HepG2 (cell line): ENCODE results near the gene DGCR6. TPM values are rescaled to one million over a fixed set of nuclear protein-coding genes. Genes with fewer than 3 reads are reported as not detected.

Experiments
- ATAC-seq: fragments of 200-7000 bp; cut with Tn5 transposase; 3 replicates; pipeline ENCODE4 v1.9.1; 2020; ENCODE audit warnings: mild to moderate bottlenecking, moderate library complexity
- BruUV-seq: library from RNA; stranded (reverse); fragments of 400-500 nt; replicated peaks from 2 replicates; lab custom pipeline; 2021; lab: Mats Ljungman, UMichigan
- CTCF ChIA-PET: fragments of 300-600 bp; formaldehyde crosslinking; extraction: SDS; loops from one replicate; lab custom pipeline; 2021; ENCODE audit warnings: low total read pairs, inconsistent platforms, low intra/inter-chr PET ratio; lab: Yijun Ruan, JAX
- POLR2A ChIA-PET: fragments of 350-600 bp; sonication (Branson Sonifier 250); formaldehyde crosslinking; loops from one replicate; lab custom pipeline; 2020; ENCODE audit warnings: antibody characterized with exemption, inconsistent platforms; lab: Yijun Ruan, JAX
- DNase-seq: peaks from one replicate; pipeline ENCODE4 v3.0.0-alpha.2; 2015; ENCODE audit warnings: low spot score
- FAIRE-seq: peaks from 3 replicates; lab custom pipeline; 2011; peaks lifted over from hg19 to GRCh38; lab: Jason Lieb, UNC
- H2AFZ ChIP-seq: one replicate; pipeline ENCODE4 v1.6.1; 2011; ENCODE audit warnings: low read length, inconsistent platforms
- H3K27ac ChIP-seq: fragments of 300-600 bp; 3 replicates; pipeline ENCODE4 v1.8.0; 2011; ENCODE audit warnings: mixed run types, mild to moderate bottlenecking, mixed read lengths, low read length, inconsistent platforms; ENCODE audit not compliant: insufficient read depth; ENCODE audit errors: extremely low read length
- H3K27me3 ChIP-seq, 2 experiments: fragments of 200-600 bp in 1 of 2; 2 replicates in 1 of 2; 3 replicates in 1 of 2; pipeline versions ENCODE4 v1.6.0 to v1.8.0; 2011; ENCODE audit warnings: low read length in 2 of 2, mild to moderate bottlenecking in 2 of 2, moderate library complexity in 2 of 2, inconsistent platforms in 1 of 2; ENCODE audit not compliant: insufficient read depth in 2 of 2, control insufficient read depth in 1 of 2
- H3K36me3 ChIP-seq, 2 experiments: fragments of 200-600 bp in 1 of 2; replicated peaks in 1 of 2; 2 replicates in 1 of 2; 3 replicates in 1 of 2; pipeline versions ENCODE4 v1.5.1 to v1.8.0; 2011; ENCODE audit warnings: low read length in 2 of 2, inconsistent platforms in 1 of 2; ENCODE audit not compliant: insufficient read depth in 2 of 2, control insufficient read depth in 1 of 2
- H3K4me1 ChIP-seq: 2 replicates; pipeline ENCODE4 v1.5.1; 2012; ENCODE audit warnings: low read length, inconsistent platforms; ENCODE audit not compliant: insufficient read depth
- H3K4me2 ChIP-seq: 2 replicates; pipeline ENCODE4 v1.6.0; 2011; ENCODE audit warnings: low read depth, low read length, inconsistent platforms
- H3K4me3 ChIP-seq, 3 experiments: fragments of 200-600 bp in 1 of 3; sonication (generic), shearing (Covaris generic) in 1 of 3; replicated peaks in 1 of 3; 2 replicates each; pipeline ENCODE4 v1.5.1; 2011 to 2016; ENCODE audit warnings: low read length in 3 of 3, inconsistent platforms in 2 of 3, low read depth in 2 of 3, mild to moderate bottlenecking in 2 of 3, control low read depth in 1 of 3, mixed read lengths in 1 of 3; ENCODE audit not compliant: insufficient read depth in 1 of 3
- H3K79me2 ChIP-seq: one replicate; pipeline ENCODE4 v1.6.1; 2011; ENCODE audit warnings: low read length, inconsistent platforms; ENCODE audit not compliant: insufficient read depth
- H3K9ac ChIP-seq: 2 replicates; pipeline ENCODE4 v1.6.0; 2011; ENCODE audit warnings: mild to moderate bottlenecking, low read depth, low read length, inconsistent platforms; ENCODE audit not compliant: insufficient read depth
- H3K9me3 ChIP-seq: 2 replicates; pipeline ENCODE4 v1.5.1; 2012; ENCODE audit warnings: mild to moderate bottlenecking, low read length
- H4K20me1 ChIP-seq: 2 replicates; pipeline ENCODE4 v1.6.0; 2011; ENCODE audit warnings: inconsistent platforms, mild to moderate bottlenecking, low read length, moderate library complexity; ENCODE audit not compliant: insufficient read depth
- ASH2L ChIP-seq: fragments of 300-600, 200-600 bp; sonication (generic); IDR thresholded peaks from 2 replicates; pipeline ENCODE4 v1.7.0; 2017; ENCODE audit warnings: low read depth, mild to moderate bottlenecking, moderate library complexity, mixed read lengths, low read length; ENCODE audit not compliant: insufficient read length
- CHD2 ChIP-seq: IDR thresholded peaks from 2 replicates; pipeline ENCODE4 v1.6.1; 2011; ENCODE audit warnings: low read depth, low read length, improper control_type of control experiment
- GTF2F1 ChIP-seq: fragments of 150-350 bp; IDR thresholded peaks from 2 replicates; pipeline ENCODE4 v1.6.1; 2014; ENCODE audit warnings: low read length
- KLF12 ChIP-seq: sonication (generic); formaldehyde crosslinking; IDR thresholded peaks from 2 replicates; pipeline ENCODE4 v1.4.0; 2020; ENCODE audit warnings: missing genetic modification reagents, borderline replicate concordance
- NKX3-1 ChIP-seq: sonication (generic); formaldehyde crosslinking; IDR thresholded peaks from 2 replicates; pipeline ENCODE4 v1.5.0; 2020; ENCODE audit warnings: missing genetic modification reagents
- NONO ChIP-seq, 2 experiments: fragments of 450-650 bp in 1 of 2; sonication (generic) in 1 of 2; formaldehyde crosslinking in 1 of 2; IDR thresholded peaks in 1 of 2; conservative IDR thresholded peaks in 1 of 2; 2 replicates each; pipeline versions ENCODE4 v1.6.1 to v1.8.0; 2017 to 2022; ENCODE audit warnings: mild to moderate bottlenecking in 1 of 2, missing genetic modification reagents in 1 of 2, moderate library complexity in 1 of 2
- PLSCR1 ChIP-seq: sonication (generic); formaldehyde crosslinking; IDR thresholded peaks from 2 replicates; pipeline ENCODE4 v1.5.0; 2020; ENCODE audit warnings: missing genetic modification reagents, mild to moderate bottlenecking, borderline replicate concordance
- TCF12 ChIP-seq, 2 experiments: fragments of 450-650 bp in 1 of 2; sonication (generic) in 1 of 2; formaldehyde crosslinking in 1 of 2; IDR thresholded peaks; 2 replicates each; pipeline versions ENCODE4 v1.6.1 to v1.8.0; 2017 to 2022; ENCODE audit warnings: antibody characterized with exemption in 1 of 2, mild to moderate bottlenecking in 1 of 2, missing genetic modification reagents in 1 of 2, moderate library complexity in 1 of 2
- ZBTB7B ChIP-seq: sonication (generic); formaldehyde crosslinking; IDR thresholded peaks from 2 replicates; pipeline ENCODE4 v1.4.0; 2020; ENCODE audit warnings: missing genetic modification reagents
- ZIK1 ChIP-seq: sonication (generic); formaldehyde crosslinking; IDR thresholded peaks from 2 replicates; pipeline ENCODE4 v1.5.0; 2020; ENCODE audit warnings: mild to moderate bottlenecking, low read depth, missing genetic modification reagents, borderline replicate concordance
- ZNF234 ChIP-seq: sonication (generic); formaldehyde crosslinking; conservative IDR thresholded peaks from 2 replicates; pipeline ENCODE4 v1.5.1; 2020; ENCODE audit warnings: mild to moderate bottlenecking, missing genetic modification reagents
- ZNF674 ChIP-seq: sonication (generic); formaldehyde crosslinking; IDR thresholded peaks from 2 replicates; pipeline ENCODE4 v1.5.0; 2020; ENCODE audit warnings: low read depth, mild to moderate bottlenecking, missing genetic modification reagents
- WGBS: methylation state at CpG from one replicate; pipeline ENCODE4 v1.1.6; 2017; ENCODE audit warnings: low lambda C conversion rate; 5-methylcytosine and 5-hydroxymethylcytosine counted together
- in situ Hi-C: cut with HindIII; loops from 2 replicates; pipeline ENCODE4 v1.10.0; 2017; ENCODE audit warnings: low pct_unique_long_range_greater_than_20kb; ENCODE audit not compliant: extremely low pct_ligation_motif_present
- intact Hi-C: fragments of 100-400 bp; cut with micrococcal nuclease; formaldehyde crosslinking; loops from one replicate; pipeline ENCODE4 v1.10.0; 2022; ENCODE audit not compliant: unreplicated experiment
- polyA plus RNA-seq, 8 experiments: library from polyadenylated mRNA; depleted of rRNA in 3 of 8; stranded (reverse) in 7 of 8; unstranded in 1 of 8; fragments of >200 nt; fragmentation: Illumina TruSeq in 4 of 8; extraction: Trizol in 4 of 8; gene quantifications; 2 replicates each; pipeline versions ENCODE4 v1.2.1 to v1.2.3, GENCODE V29; 2011 to 2016; ENCODE audit warnings: low read depth in 4 of 8, missing spikeins in 1 of 8, mixed read lengths in 1 of 8; ENCODE audit not compliant: insufficient read depth in 1 of 8
- total RNA-seq, 5 experiments: library from RNA; depleted of rRNA; stranded (reverse); fragments of >200 nt; fragmentation: Illumina TruSeq; extraction: Trizol; gene quantifications; 2 replicates each; pipeline ENCODE4 v1.2.3, GENCODE V29; 2016; ENCODE audit warnings: low read depth in 1 of 5
- TF ChIP-seq, protein P1 (sequence below): sonication (generic); formaldehyde crosslinking; IDR thresholded peaks from 2 replicates; pipeline ENCODE4 v1.5.1; 2020; ENCODE audit warnings: mild to moderate bottlenecking, missing genetic modification reagents, borderline replicate concordance
- TF ChIP-seq, protein P2 (sequence below): sonication (generic); formaldehyde crosslinking; IDR thresholded peaks from 2 replicates; pipeline ENCODE4 v1.5.1; 2020; ENCODE audit warnings: missing genetic modification reagents, mild to moderate bottlenecking, borderline replicate concordance

DGCR6 gene
- total and polyA plus RNA-seq, 2 of the 13 experiments (the other 11 are each of a cell fraction or from before 2014, with no cell fraction given): 0.07 TPM; not detected in 1

- TF ChIP-seq, protein P1, sequence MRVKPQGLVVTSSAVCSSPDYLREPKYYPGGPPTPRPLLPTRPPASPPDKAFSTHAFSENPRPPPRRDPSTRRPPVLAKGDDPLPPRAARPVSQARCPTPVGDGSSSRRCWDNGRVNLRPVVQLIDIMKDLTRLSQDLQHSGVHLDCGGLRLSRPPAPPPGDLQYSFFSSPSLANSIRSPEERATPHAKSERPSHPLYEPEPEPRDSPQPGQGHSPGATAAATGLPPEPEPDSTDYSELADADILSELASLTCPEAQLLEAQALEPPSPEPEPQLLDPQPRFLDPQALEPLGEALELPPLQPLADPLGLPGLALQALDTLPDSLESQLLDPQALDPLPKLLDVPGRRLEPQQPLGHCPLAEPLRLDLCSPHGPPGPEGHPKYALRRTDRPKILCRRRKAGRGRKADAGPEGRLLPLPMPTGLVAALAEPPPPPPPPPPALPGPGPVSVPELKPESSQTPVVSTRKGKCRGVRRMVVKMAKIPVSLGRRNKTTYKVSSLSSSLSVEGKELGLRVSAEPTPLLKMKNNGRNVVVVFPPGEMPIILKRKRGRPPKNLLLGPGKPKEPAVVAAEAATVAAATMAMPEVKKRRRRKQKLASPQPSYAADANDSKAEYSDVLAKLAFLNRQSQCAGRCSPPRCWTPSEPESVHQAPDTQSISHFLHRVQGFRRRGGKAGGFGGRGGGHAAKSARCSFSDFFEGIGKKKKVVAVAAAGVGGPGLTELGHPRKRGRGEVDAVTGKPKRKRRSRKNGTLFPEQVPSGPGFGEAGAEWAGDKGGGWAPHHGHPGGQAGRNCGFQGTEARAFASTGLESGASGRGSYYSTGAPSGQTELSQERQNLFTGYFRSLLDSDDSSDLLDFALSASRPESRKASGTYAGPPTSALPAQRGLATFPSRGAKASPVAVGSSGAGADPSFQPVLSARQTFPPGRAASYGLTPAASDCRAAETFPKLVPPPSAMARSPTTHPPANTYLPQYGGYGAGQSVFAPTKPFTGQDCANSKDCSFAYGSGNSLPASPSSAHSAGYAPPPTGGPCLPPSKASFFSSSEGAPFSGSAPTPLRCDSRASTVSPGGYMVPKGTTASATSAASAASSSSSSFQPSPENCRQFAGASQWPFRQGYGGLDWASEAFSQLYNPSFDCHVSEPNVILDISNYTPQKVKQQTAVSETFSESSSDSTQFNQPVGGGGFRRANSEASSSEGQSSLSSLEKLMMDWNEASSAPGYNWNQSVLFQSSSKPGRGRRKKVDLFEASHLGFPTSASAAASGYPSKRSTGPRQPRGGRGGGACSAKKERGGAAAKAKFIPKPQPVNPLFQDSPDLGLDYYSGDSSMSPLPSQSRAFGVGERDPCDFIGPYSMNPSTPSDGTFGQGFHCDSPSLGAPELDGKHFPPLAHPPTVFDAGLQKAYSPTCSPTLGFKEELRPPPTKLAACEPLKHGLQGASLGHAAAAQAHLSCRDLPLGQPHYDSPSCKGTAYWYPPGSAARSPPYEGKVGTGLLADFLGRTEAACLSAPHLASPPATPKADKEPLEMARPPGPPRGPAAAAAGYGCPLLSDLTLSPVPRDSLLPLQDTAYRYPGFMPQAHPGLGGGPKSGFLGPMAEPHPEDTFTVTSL (CRISPR knock-in tag): no peak
- TF ChIP-seq KLF12: no peak
Observed at GRCh38 chr22:18931905-18932652, 26.0 kb downstream of the DGCR6 start (continued).

DNA sequence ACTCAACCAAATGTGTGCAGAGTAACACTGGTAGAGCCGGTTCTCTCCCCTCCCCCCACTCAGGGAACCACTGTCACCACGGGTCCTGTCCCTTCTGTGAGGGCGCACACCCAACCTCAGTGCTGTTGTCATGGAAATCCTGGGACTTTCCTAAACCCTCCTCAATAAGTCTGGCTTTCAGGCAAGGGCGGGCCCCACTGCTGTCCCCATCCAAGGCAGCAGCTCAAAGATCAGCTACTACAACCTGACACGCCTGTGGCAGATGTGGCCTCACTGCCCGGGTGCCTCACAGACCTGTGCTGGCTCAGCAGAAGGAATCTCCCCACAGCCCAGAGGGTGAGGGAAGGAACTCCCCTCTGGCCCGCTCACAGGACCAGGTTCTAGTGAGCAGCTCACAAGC is 27.8 kb downstream of the DGCR6 start:
- no CpG with 5 or more reads among the region's 7 CpGs for WGBS
- no peak for FAIRE-seq
- BruUV-seq: no TSS peak
- no peak overlapping the region for H3K9ac ChIP-seq
- H3K9me3 ChIP-seq: no peaks in the 10 kb centered on the region
- in situ Hi-C loops (no loop called here), intact Hi-C loops (no loop called here)
- H3K4me3 ChIP-seq: no peak overlapping the region
- no peaks in the 10 kb centered on the region for H3K4me1 ChIP-seq
- H4K20me1 ChIP-seq: no peaks in the 10 kb centered on the region
- no peak for DNase-seq
- no peak overlapping the region for H2AFZ ChIP-seq
- H3K27me3 ChIP-seq: no peaks in the 10 kb centered on the region
- no peaks in the 10 kb centered on the region for H3K36me3 ChIP-seq
- ChIA-PET CTCF (no interaction called here), POLR2A (no interaction called here)
- no peaks in the 10 kb centered on the region for H3K79me2 ChIP-seq
- H3K27ac ChIP-seq: no peak overlapping the region
- H3K4me2 ChIP-seq: no peak overlapping the region
- ATAC-seq: peak; percentile 36; the same call in 2 of the 3 replicates
- TF ChIP-seq GTF2F1: no peak
- no peak for TF ChIP-seq PLSCR1 (CRISPR knock-in tag)
- TF ChIP-seq NONO (IDR thresholded peaks at IDR 0.05): no peak
- TF ChIP-seq NONO (CRISPR knock-in tag; conservative IDR thresholded peaks at IDR 0.05): no peak
- TF ChIP-seq TCF12 (IDR thresholded peaks at IDR 0.05): no peak
- no peak for TF ChIP-seq TCF12 (CRISPR knock-in tag; IDR thresholded peaks at IDR 0.05)
- TF ChIP-seq, protein P2, sequence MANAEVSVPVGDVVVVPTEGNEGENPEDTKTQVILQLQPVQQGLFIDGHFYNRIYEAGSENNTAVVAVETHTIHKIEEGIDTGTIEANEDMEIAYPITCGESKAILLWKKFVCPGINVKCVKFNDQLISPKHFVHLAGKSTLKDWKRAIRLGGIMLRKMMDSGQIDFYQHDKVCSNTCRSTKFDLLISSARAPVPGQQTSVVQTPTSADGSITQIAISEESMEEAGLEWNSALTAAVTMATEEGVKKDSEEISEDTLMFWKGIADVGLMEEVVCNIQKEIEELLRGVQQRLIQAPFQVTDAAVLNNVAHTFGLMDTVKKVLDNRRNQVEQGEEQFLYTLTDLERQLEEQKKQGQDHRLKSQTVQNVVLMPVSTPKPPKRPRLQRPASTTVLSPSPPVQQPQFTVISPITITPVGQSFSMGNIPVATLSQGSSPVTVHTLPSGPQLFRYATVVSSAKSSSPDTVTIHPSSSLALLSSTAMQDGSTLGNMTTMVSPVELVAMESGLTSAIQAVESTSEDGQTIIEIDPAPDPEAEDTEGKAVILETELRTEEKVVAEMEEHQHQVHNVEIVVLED (CRISPR knock-in tag): no peak
- no peak for TF ChIP-seq NKX3-1 (CRISPR knock-in tag)
- no peak for TF ChIP-seq ASH2L
- no peak for TF ChIP-seq ZBTB7B
- TF ChIP-seq CHD2: no peak
- TF ChIP-seq ZNF234 (CRISPR knock-in tag): no peak
- no peak for TF ChIP-seq ZNF674
- TF ChIP-seq ZIK1 (CRISPR knock-in tag): no peak
